Colonic mucosa (tissue), 4 donors: ENCODE results near the gene FZD7. TPM values are rescaled to one million over a fixed set of nuclear protein-coding genes. Genes with fewer than 3 reads are reported as not detected.

ENCODE experiments used
- DNase-seq: peaks from one replicate; pipeline ENCODE4 v3.0.0-alpha.2; 2020
- H3K27ac ChIP-seq: fragments of 200-600 bp; one replicate; pipeline ENCODE4 v1.8.0; 2021
- H3K27me3 ChIP-seq: fragments of 200-600 bp; one replicate; pipeline ENCODE4 v1.8.0; 2021
- H3K36me3 ChIP-seq: fragments of 200-600 bp; one replicate; pipeline ENCODE4 v1.8.0; 2021
- H3K4me1 ChIP-seq: fragments of 200-600 bp; one replicate; pipeline ENCODE4 v1.8.0; 2021; ENCODE audit warnings: mild to moderate bottlenecking
- H3K4me3 ChIP-seq: fragments of 200-600 bp; one replicate; pipeline ENCODE4 v1.8.0; 2021
- H3K9ac ChIP-seq, 2 donors: one replicate each; pipeline ENCODE4 v1.7.0; 2013; ENCODE audit warnings: control low read depth in 2 of 2, low read depth in 2 of 2, low read length in 2 of 2
- H3K9me3 ChIP-seq: fragments of 200-600 bp; one replicate; pipeline ENCODE4 v1.8.0; 2021
- CTCF ChIP-seq: fragments of 200-600 bp; IDR thresholded peaks from one replicate; pipeline ENCODE4 v1.8.0; 2022; ENCODE audit warnings: antibody characterized with exemption, mild to moderate bottlenecking
- intact Hi-C: fragments of 100-400 bp; cut with DNase I; formaldehyde crosslinking; loops from one replicate; pipeline ENCODE4 v1.14.1; 2022
- total RNA-seq, 2 donors: library from RNA; stranded (reverse); fragmentation: NEBNext Ultra II Directional in 1 of 2; extraction: Animal tissue kit (Norgen Biotek cat#: 25700) in 1 of 2; gene quantifications; one replicate each; pipeline ENCODE4 v1.2.1, GENCODE V29; 2021
- donor health status: healthy.
- donor health status: DM: no; HTN: no; CAD: no.
- donor health status: DM: no; HTN: no; CAD: no.

FZD7 gene
- total RNA-seq, 2 donors from 2014 or later = 2.3 to 13.9 TPM

- Histone ChIP-seq H3K4me1 (no peaks in the 10 kb centered on the region), H3K9ac (no peak overlapping the region), H3K4me3 (no peak overlapping the region), H3K9me3 (no peaks in the 10 kb centered on the region), H3K27ac (no peak overlapping the region), H3K36me3 (no peaks in the 10 kb centered on the region), H3K27me3 (no peaks in the 10 kb centered on the region)
- no peak for TF ChIP-seq CTCF
- no peak for DNase-seq
- intact Hi-C loops = loop anchor here (10.0 kb wide), 1 partner anchor 195 kb away; no protein-coding TSS in a partner anchor
Measured at GRCh38 chr2:202049840-202050239, 16.2 kb downstream of the FZD7 start.

DNA sequence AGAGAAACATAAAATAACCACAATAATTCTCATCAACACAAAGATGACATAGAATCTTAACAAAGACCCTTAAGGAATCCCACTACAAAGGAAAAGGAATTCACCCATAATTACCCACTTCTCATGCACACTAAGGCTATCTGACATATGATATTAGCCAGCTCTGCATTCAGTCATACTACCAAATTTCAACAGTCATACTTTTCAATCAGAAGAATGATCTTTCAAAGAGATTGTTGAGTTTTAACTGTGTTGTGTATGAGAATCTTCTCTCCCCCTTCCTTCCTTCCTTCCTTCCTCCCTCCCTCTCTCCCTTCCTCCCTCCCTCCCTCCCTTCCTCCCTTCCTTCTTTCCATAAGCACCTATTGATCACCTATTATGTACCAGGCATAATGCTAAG is 17.0 kb downstream of the FZD7 start:
- Histone ChIP-seq H3K27me3 (no peaks in the 10 kb centered on the region), H3K27ac (no peak overlapping the region), H3K4me3 (no peak overlapping the region), H3K9me3 (no peaks in the 10 kb centered on the region), H3K36me3 (no peaks in the 10 kb centered on the region), H3K9ac (no peak overlapping the region), H3K4me1 (no peaks in the 10 kb centered on the region)
- no peak for TF ChIP-seq CTCF
- intact Hi-C loops = loop anchor here (10.0 kb wide), 1 partner anchor 196 kb away; no protein-coding TSS in a partner anchor
- no peak for DNase-seq

- no peaks in the 10 kb centered on the region for H3K9me3 ChIP-seq
- intact Hi-C loops = loop anchor here (10.0 kb wide), 1 partner anchor 197 kb away; no protein-coding TSS in a partner anchor
- no peak for DNase-seq
- H3K4me3 ChIP-seq = no peak overlapping the region
- H3K9ac ChIP-seq = no peak overlapping the region
- no peaks in the 10 kb centered on the region for H3K36me3 ChIP-seq
- H3K27me3 ChIP-seq = no peaks in the 10 kb centered on the region
- no peaks in the 10 kb centered on the region for H3K4me1 ChIP-seq
- no peak for TF ChIP-seq CTCF
- H3K27ac ChIP-seq = no peak overlapping the region
Measured at GRCh38 chr2:202051499-202052161, 18.0 kb downstream of the FZD7 start.

DNA sequence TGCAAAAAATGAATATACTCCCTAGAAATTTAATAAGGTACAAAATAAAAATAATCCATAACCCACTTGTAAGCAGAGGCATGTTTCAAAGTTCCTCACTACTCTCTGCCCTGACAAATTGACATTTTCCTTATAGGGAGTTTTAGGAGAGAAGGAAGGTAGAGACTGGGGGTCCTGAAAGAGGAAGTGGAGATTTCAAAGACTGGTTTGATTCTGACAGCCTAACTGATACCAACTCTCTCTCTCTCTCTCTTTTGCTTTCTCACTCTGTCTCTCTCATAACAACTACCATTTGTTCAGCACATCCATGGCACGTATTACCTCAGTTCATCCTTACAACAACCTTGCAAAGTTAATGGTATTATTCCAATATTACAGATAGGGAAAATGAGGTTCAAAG is 18.6 kb downstream of the FZD7 start:
- Histone ChIP-seq H3K9ac (no peak overlapping the region), H3K27me3 (no peaks in the 10 kb centered on the region), H3K4me1 (no peaks in the 10 kb centered on the region), H3K4me3 (no peak overlapping the region), H3K27ac (no peak overlapping the region), H3K36me3 (no peaks in the 10 kb centered on the region), H3K9me3 (no peaks in the 10 kb centered on the region)
- TF ChIP-seq CTCF = no peak
- intact Hi-C loops = loop anchor here (10.0 kb wide), 1 partner anchor 197 kb away; no protein-coding TSS in a partner anchor
- DNase-seq = no peak

- H3K36me3 ChIP-seq = no peaks in the 10 kb centered on the region
- DNase-seq = no peak
Measured at GRCh38 chr2:202054679-202055078, 21.0 kb downstream of the FZD7 start.

More at GRCh38 chr2:202054679-202055078, 21.0 kb downstream of the FZD7 start:
- Histone ChIP-seq H3K27ac (no peak overlapping the region), H3K27me3 (no peaks in the 10 kb centered on the region), H3K9ac (no peak overlapping the region), H3K4me3 (no peak overlapping the region), H3K4me1 (no peaks in the 10 kb centered on the region), H3K9me3 (no peaks in the 10 kb centered on the region)
- intact Hi-C loops = loop anchor here (10.0 kb wide), 1 partner anchor 200 kb away; no protein-coding TSS in a partner anchor
- TF ChIP-seq CTCF = no peak
